ENCODE results near the gene ZNRF4.

GRCh38 chr19:5435642-5436017 lies 19.6 kb upstream of the ZNRF4 start:
- no peak for TF ChIP-seq CTCF (IDR thresholded peaks at IDR 0.05)
- no peak for TF ChIP-seq POLR2A (IDR thresholded peaks at IDR 0.05)
